A549 treated with Hydrocortisone at 1 μM for 4 hours (cell line): ENCODE measurements around the gene NAT8. TPM values are rescaled to one million over a fixed set of nuclear protein-coding genes. Genes with fewer than 3 reads are reported as not detected.

Experiments used
- total RNA-seq: library from RNA; stranded (reverse); fragments of 200-300 nt; extraction: Qiagen RNA extraction; gene quantifications from 5 replicates; pipeline ENCODE4 v1.2.3, GENCODE V29; 2022

The NAT8 gene
- not detected in 5 replicates for total RNA-seq

GRCh38 chr2:73642338-73643018 lies at the start of gene NAT8:
Gene NAT8, minus strand, starts transcription at chr2:73642422. Its CDS starts 794 bp downstream, at chr2:73641628.

Other genes starting within 250 kb of the NAT8 start
- 64.7 to 84.6 TPM (median 75.8 TPM) in 5 replicates for gene TPRKB, start 94.9 kb upstream of the NAT8 start, total RNA-seq
- gene DUSP11, start 137.7 kb upstream of the NAT8 start, total RNA-seq, result 37.7 to 47.7 TPM (median 39.0 TPM) in 5 replicates
- not detected in 5 replicates for gene C2orf78, start 141.8 kb upstream of the NAT8 start, total RNA-seq
- gene STAMBP, start 186.5 kb upstream of the NAT8 start, total RNA-seq, result 48.4 to 53.9 TPM (median 51.5 TPM) in 5 replicates